Transverse colon (tissue), 3 donors: ENCODE data around the gene MYOM3.

ENCODE experiments used
- CTCF ChIP-seq, 5 experiments: fragments of 200-600 bp in 3 of 5; fragments of 450-650 bp in 2 of 5; sonication (generic) in 3 of 5; IDR thresholded peaks; 1 replicate in 2 of 5; 2 replicates in 3 of 5; pipeline ENCODE4 v1.5.1; 2016 to 2017; ENCODE audit warnings: antibody characterized with exemption in 5 of 5, inconsistent platforms in 3 of 5, mild to moderate bottlenecking in 2 of 5, moderate library complexity in 1 of 5
- EP300 ChIP-seq: sonication (generic); formaldehyde crosslinking; IDR thresholded peaks from one replicate; pipeline ENCODE4 v1.6.1; 2017; ENCODE audit warnings: antibody characterized with exemption, low read depth

GRCh38 chr1:24020025-24020424, 91.9 kb downstream of the MYOM3 start:
- TF ChIP-seq CTCF (IDR thresholded peaks at IDR 0.05) (no peak), EP300 (no peak)
